GM18909 (cell line): ENCODE measurements around the gene MRPS27.
A peak's percentile ranks its signal among the peaks of the same experiment; 100 is the strongest.
"Not testable (repeated sequence)": the region's sequence is repeated elsewhere in the genome, so short reads cannot be mapped to it uniquely, and the experiment has no call there.

Experiments
- ATAC-seq: cut with Tn5 transposase; IDR thresholded peaks from one replicate; pipeline ENCODE4 v1.9.1; 2021; ENCODE audit warnings: mild to moderate bottlenecking; ENCODE audit not compliant: unreplicated experiment, poor library complexity

The MRPS27 gene

GRCh38 chr5:72179816-72180440, 140.1 kb downstream of the MRPS27 start:
- ATAC-seq, result no peak

GRCh38 chr5:72179028-72179815, 140.8 kb downstream of the MRPS27 start:
- no peak for ATAC-seq

GRCh38 chr5:72177538-72177937, 142.5 kb downstream of the MRPS27 start:
- peak; percentile 85 for ATAC-seq

GRCh38 chr5:72172786-72173185, 147.3 kb downstream of the MRPS27 start:
- ATAC-seq, result no peak

DNA sequence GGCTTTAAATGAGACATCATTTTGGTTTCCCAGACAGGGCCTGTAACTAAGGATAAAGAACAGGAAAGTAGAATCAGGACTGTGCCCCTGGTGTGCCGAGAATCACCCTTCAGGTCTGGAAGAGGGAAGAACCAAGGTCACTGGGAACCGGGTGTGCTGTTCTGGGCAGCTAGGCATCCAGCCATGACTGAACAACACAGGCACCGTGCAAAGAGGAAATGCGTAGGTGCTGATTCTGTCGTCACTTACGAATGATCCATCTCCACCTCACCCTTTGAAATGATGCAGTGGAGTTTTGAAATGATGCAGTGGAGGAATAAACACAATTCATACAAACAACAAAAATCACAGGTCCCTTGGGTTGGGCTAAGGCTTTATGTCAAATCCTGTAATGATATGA, 148.4 kb downstream of the MRPS27 start:
- no peak for ATAC-seq

GRCh38 chr5:72171181-72171580, 148.9 kb downstream of the MRPS27 start:
- not testable (repeated sequence) for ATAC-seq

GRCh38 chr5:72170101-72170500, 149.9 kb downstream of the MRPS27 start:
- ATAC-seq, result no peak
